Retinal pigment epithelial cell (primary cell): Measurements from ENCODE around the gene ZNF521.

Experiments used
- DNase-seq: peaks from one replicate; pipeline ENCODE4 v3.0.0-alpha.2; 2010; ENCODE audit warnings: low read depth
- H3K4me3 ChIP-seq: 2 replicates; pipeline ENCODE4 v1.5.1; 2011; ENCODE audit warnings: mild to moderate bottlenecking, low read length, control low read depth, moderate library complexity
- CTCF ChIP-seq: conservative IDR thresholded peaks from 2 replicates; pipeline ENCODE4 v1.5.1; 2011; ENCODE audit warnings: low read depth, low read length, control low read depth, inconsistent platforms

The ZNF521 gene

GRCh38 chr18:25075783-25076182 lies 276.2 kb downstream of the ZNF521 start:
- no peak for TF ChIP-seq CTCF
- no peak overlapping the region for H3K4me3 ChIP-seq
- no peak for DNase-seq

GRCh38 chr18:25075331-25075730 lies 276.6 kb downstream of the ZNF521 start:
- no peak overlapping the region for H3K4me3 ChIP-seq
- DNase-seq, result no peak
- no peak for TF ChIP-seq CTCF

- no peak for DNase-seq
- no peak for TF ChIP-seq CTCF
These were observed 277.0 kb downstream of the ZNF521 start for GRCh38 chr18:25074925-25075324.

GRCh38 chr18:25072205-25072604 lies 279.8 kb downstream of the ZNF521 start:
- no peak for DNase-seq
- no peak overlapping the region for H3K4me3 ChIP-seq
- TF ChIP-seq CTCF, result no peak

More at GRCh38 chr18:25074925-25075324, 277.0 kb downstream of the ZNF521 start:
- H3K4me3 ChIP-seq, result no peak overlapping the region

- peak; percentile 23 for DNase-seq
- no peak overlapping the region for H3K4me3 ChIP-seq
- no peak for TF ChIP-seq CTCF
These were observed 284.5 kb downstream of the ZNF521 start for GRCh38 chr18:25067275-25068025.

- no peak for TF ChIP-seq CTCF
- no peak overlapping the region for H3K4me3 ChIP-seq
- DNase-seq, result no peak
These were observed 285.4 kb downstream of the ZNF521 start for GRCh38 chr18:25066516-25066915.

GRCh38 chr18:25062720-25063119 lies 289.2 kb downstream of the ZNF521 start:
- peak; percentile 5 for TF ChIP-seq CTCF
- no peak overlapping the region for H3K4me3 ChIP-seq

More at GRCh38 chr18:25062720-25063119, 289.2 kb downstream of the ZNF521 start:
- DNase-seq, result no peak
